Activated T-helper 1 cell treated with Interleukin-2 at 50 U/mL for 16 hours (primary cell): ENCODE measurements around the gene REM2.
"Not testable (repeated sequence)": the region's sequence is repeated elsewhere in the genome, so short reads cannot be mapped to it uniquely, and the experiment has no call there.

ENCODE experiments used
- DNase-seq: peaks from one replicate; pipeline ENCODE4 v3.0.0-alpha.2; 2020; ENCODE audit warnings: low read depth

REM2 gene

GRCh38 chr14:22848351-22849164, 34.5 kb upstream of the REM2 start:
- no peak for DNase-seq

DNA sequence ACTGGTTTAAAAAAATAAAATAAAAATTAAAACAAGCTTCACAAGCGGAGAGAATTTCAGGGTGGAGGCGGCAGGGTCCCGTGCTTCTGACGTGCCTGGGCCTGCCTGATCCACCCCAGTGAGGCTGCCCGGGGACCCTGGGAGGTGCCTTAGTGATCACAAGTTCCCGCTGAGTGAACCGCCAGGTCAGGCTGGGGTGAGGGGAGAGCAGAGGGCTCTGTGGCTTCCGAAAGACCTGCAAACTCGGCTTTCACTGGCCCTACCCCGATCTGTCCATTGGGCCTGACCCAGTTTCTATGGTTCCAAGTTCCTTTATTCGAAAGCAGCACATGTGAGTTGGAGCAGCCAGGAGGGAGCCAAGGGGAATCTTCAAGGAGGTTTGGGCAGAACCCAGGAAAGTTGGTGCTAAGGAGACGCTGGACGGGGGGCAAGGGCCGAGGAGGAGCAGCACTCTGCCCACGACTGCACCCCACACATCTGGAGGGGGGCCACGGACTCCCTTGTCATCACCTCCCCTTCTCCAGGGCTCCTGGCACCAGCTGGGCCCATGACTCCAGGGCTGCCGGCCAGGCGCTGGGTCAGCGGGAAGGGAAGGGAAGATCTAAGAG, 33.7 kb upstream of the REM2 start:
- DNase-seq, result no peak

DNA sequence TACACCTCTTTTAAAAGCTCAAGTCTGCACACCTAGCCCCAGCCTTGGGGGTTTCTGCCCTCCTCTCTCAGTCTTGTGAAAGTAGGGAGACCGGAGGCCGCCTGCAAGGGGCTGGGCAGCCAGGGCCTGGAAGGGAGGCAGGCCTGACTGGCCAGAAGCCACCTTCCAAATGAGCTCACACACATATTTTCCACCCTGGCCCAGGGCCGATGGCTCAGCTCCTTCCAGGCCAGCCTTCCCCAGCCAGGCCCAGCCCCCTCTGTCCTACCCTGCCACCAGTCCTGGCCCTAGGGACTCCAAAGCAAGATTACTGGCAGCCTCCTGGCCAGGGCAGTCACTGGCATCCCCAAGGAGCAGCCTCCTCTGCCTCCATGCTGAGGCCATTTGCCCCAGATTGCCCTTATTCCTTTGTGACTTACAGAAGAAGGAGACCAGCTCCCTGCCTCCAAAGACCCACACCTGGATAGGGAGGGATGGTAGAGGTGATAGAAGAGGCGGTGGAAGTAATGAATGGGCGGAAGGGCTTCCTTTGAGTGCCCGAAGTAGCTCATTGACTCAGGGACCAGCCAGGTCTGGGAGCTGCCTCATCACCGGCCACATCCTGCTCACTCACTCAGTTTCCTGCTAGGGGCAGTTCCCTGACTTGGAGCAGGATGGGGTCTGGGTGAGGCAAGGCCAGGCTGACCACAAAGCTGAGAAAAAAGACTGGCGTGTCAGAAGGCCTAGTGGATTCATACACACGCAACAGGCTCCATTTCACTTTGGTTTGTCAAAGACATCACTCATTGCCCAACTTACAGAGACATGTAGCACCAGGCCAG, 31.9 kb upstream of the REM2 start:
- no peak for DNase-seq

DNA sequence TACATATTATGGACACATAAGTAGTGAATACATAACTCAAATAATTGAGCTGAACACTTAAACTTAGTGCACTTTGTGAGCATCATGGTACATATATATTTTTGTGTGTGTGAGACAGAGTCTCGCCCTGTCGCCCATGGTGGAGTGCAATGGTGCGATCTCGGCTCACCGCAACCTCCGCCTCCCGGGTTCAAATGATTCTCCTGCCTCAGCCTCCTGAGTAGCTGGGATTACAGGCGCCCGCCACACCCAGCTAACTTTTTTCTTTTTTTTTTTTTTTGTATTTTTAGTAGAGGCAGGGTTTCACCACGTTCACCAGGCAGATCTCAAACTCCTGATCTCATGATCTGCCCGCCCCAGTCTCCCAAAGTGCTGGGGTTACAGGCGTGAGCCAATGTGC, 30.8 kb upstream of the REM2 start:
- DNase-seq, result not testable (repeated sequence)

DNA sequence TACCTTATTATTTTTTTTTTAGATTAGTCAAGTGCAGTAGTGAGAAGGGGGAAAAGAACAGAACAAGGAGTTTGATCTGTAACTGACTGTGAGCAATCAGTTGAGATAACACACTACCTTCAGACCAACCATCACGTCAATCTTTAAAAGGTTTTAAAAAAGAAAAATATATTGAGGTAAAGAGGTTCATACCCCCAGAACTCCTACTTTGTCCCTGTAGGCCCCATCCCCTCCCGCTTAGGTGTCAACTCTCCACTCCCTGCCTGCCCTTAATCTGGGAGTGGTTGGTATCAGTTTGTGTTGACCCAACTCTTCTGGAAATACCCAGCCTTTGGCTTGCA, 30.5 kb upstream of the REM2 start:
- no peak for DNase-seq

DNA sequence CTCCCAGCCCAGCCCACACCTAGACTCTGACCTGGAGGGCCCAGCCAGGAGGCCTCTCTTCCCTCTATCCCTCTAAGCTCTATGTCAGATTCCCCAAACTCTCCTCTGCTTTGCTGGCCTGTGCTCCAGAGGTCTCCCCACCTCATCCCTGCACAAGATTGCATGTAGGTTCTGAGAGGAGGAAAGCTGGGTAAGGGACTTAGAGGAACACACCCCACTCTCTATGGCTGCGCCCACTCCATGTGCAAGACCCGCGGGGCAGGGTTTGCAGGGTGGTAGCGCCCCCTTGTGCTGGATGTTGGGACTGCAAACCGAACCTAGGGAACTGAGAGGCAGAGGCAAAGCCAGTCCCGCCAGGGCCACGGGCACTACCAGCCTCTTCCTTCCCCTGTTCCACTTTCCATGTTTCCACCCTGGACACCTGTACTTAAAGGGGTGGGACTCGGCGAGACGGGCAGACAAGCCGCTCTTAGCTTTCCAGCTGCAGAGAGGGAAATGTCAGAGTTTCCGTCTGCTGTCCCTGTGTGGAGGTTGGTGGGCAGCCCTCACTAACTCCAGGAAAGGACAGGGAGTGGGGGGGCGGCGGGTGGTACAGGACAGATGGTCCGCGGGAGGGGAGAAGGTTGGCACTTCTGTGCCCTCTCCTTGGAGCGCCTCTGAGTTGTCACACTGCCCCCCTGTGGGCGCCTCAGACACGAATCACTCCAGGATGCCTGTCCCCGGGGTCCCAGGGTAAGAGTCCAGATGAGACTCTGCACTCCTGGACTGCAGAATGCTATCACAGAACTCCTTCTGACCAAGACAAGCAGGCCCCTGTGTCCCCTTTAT, 29.9 kb upstream of the REM2 start:
- peak; percentile 78 for DNase-seq

- not testable (repeated sequence) for DNase-seq
These were observed 28.7 kb upstream of the REM2 start for GRCh38 chr14:22854296-22854695.

DNA sequence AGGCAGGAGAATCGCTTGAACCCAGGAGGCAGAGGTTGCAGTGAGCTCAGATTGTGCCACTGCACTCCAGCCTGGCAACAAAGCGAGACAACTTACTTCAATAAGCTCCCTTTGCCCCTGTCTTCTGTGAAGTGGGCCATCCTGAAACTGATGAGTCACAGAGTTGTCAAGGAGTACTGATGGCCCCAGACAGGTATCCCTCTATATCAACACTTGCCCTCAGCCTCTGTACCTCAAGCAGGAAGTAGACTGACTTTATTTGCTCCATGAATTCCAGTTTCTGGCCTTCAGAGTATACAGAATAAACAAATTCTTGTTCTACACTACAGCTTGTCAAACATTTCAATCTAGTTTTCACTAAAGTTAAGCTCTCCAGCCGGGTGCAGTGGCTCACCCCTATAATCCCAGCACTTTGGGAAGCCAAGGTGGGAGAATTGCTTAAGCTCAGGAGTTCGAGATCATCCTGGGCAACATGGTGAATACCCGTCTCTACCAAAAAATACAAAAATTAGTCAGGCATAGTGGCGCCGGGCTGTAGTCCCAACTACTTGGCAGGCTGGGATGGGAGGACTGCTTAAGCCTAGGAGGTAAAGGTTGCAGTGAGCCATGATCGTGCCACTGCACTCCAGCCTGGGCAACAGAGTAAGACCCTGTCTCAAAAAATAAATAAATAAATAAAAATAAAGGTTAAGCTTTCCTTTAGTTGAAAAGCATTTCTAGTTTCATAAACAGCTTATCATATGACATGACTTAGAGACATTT, 27.9 kb upstream of the REM2 start:
- DNase-seq, result no peak

DNA sequence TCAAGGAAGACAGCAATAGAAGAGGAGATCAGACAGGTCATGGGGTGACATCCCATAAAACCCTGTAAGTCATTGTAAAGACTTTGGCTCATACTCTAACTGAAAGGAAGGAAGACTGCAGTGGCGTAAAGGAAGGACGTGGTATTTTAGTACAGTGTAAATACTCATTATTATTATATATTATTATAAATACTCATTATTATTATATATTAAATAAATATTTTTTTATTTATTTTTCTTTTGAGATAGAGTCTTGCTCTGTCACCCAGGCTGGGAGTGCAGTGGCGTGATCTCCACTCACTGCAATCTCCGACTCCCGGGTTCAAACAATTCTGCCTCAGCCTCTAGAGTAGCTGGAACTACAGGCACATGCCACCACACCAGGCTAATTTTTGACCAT, 26.6 kb upstream of the REM2 start:
- no peak for DNase-seq

DNA sequence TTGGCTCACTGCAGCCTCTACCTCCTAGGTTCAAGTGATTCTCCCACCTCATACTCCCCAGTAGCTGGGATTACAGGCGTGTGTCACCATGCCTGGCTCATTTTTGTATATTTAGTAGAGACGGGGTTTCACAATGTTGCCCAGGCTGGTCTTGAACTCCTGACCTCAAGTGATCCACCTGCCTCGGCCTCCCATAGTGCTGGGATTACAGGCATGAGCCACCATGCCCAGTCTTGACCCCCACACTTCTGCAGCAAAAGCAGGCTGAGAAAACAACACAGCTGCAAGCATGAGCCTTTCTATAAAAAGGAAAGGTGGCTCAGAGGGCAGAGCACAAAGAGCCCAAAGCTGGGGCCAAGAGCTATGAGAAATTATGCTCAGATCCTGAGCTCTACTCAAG, 22.6 kb upstream of the REM2 start:
- not testable (repeated sequence) for DNase-seq

DNA sequence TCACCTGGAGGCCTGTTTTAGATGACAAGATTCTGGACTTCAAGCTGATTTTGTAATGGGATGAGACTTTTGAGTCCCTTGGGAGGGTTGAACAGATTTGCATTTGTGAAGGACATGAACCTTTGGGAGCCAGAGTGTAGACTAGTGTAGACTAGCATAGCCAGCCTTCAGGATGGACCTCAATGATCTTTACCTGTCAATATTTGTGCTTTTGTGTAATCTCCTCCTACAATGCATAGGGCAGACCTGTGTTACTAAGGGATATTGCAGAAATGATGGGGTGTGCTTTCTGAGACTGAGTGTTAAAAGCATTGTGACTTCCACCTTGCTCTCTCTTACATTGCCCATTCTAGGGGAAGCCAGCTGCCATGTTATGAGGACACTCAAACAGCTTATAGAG, 21.4 kb upstream of the REM2 start:
- no peak for DNase-seq

DNA sequence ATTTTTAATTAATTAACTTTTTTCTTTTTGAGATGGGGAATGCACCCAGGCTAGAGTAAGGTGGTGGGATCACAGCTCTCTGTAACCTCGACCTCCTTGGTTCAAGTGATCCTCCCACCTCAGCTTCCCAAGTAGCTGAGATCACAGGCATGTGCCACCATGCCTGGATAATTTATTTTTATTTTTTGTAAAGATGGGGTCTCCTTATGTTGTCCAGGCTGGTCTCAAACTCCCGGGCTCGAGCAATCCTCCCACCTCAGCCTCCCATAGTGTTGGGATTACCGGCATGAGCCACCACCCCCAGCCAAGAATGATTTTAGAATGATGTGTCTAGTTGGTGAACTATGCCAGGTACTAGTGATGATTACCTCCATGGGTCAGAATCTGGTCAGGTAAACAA, 18.0 kb upstream of the REM2 start:
- no peak for DNase-seq

DNA sequence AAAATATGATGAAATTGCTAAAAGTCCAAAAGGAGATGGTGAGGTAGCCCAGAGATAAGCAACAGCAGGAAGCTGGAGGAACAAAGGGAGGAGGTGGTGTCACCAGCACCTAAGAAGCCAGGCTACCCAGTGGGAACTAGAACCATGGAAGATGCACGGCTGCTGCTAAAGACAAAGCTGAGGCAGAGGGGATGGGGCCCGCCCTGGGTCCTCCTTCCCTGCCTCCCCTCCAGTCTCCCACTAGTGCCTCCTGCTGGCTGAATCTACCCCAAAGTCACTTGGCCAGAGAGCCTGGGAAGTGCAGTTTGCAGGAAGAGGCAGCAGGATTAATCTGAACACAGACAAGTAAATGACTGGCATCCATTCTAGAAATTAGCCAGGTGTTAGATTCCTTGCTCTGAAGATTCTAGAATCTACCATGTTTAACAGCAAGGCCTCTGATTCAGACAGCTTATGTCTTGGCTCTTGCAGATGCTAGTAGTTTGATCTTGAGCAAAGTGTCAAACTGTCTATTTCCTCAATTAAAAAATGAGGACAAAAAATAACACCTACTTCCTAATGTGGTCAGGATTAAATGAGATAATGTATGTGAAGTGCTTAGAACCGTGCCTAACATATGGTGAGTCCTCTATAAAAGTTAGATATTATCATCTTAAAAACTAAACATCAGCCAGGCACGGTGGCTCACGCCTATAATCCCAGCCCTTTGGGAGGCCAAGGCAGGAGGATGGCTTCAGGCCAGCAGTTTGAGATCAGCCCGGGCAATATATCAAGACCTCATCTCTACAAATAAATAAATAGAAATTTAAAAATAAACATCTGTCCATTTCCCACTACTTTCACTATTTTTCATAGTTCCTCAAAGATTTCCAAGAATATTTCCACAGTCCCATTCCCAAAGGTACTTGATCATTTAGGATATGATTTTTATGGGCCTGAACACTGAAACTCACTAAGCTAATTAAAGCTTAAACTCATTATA, 17.3 kb upstream of the REM2 start:
- DNase-seq, result no peak

GRCh38 chr14:22866874-22867273, 16.1 kb upstream of the REM2 start:
- DNase-seq, result no peak

GRCh38 chr14:22870811-22871223, 12.2 kb upstream of the REM2 start:
- DNase-seq, result no peak

- peak; percentile 61 for DNase-seq
These were observed 11.6 kb upstream of the REM2 start, which contains the start of gene LRP10 for GRCh38 chr14:22871224-22872032. Gene LRP10 (plus strand): TSS chr14:22871740. CDS start chr14:22872304, 564 bp downstream.

GRCh38 chr14:22872033-22872832, 10.8 kb upstream of the REM2 start:
- peak; percentile 52 for DNase-seq

GRCh38 chr14:22872833-22873520, 10.0 kb upstream of the REM2 start:
- DNase-seq, result no peak
